Panc1 (cell line): ENCODE results near the gene CUX1.

ENCODE experiments used
- POLR2AphosphoS5 ChIP-seq: IDR thresholded peaks from 2 replicates; pipeline ENCODE4 v1.6.1; 2012; ENCODE audit warnings: mild to moderate bottlenecking, low read depth, low read length, moderate library complexity
- SIN3A ChIP-seq: IDR thresholded peaks from 2 replicates; pipeline ENCODE4 v1.6.1; 2012; ENCODE audit warnings: low read depth, mild to moderate bottlenecking, low read length, moderate library complexity, borderline replicate concordance; ENCODE audit not compliant: insufficient read depth
- TF ChIP-seq, protein P1 (sequence below): fragments of 450-650 bp; IDR thresholded peaks from 2 replicates; pipeline ENCODE4 v1.5.1; 2017; ENCODE audit warnings: mild to moderate bottlenecking
- TF ChIP-seq, protein P2 (sequence below), 2 experiments: IDR thresholded peaks; 2 replicates each; pipeline ENCODE4 v1.6.1; 2011 to 2012; ENCODE audit warnings: low read depth in 2 of 2, control low read depth in 1 of 2, low read length in 1 of 2, mild to moderate bottlenecking in 1 of 2, moderate library complexity in 1 of 2; ENCODE audit not compliant: insufficient read depth in 1 of 2

- no peak for TF ChIP-seq SIN3A
- TF ChIP-seq, protein P1, sequence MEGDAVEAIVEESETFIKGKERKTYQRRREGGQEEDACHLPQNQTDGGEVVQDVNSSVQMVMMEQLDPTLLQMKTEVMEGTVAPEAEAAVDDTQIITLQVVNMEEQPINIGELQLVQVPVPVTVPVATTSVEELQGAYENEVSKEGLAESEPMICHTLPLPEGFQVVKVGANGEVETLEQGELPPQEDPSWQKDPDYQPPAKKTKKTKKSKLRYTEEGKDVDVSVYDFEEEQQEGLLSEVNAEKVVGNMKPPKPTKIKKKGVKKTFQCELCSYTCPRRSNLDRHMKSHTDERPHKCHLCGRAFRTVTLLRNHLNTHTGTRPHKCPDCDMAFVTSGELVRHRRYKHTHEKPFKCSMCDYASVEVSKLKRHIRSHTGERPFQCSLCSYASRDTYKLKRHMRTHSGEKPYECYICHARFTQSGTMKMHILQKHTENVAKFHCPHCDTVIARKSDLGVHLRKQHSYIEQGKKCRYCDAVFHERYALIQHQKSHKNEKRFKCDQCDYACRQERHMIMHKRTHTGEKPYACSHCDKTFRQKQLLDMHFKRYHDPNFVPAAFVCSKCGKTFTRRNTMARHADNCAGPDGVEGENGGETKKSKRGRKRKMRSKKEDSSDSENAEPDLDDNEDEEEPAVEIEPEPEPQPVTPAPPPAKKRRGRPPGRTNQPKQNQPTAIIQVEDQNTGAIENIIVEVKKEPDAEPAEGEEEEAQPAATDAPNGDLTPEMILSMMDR, result no peak
- TF ChIP-seq, protein P2, sequence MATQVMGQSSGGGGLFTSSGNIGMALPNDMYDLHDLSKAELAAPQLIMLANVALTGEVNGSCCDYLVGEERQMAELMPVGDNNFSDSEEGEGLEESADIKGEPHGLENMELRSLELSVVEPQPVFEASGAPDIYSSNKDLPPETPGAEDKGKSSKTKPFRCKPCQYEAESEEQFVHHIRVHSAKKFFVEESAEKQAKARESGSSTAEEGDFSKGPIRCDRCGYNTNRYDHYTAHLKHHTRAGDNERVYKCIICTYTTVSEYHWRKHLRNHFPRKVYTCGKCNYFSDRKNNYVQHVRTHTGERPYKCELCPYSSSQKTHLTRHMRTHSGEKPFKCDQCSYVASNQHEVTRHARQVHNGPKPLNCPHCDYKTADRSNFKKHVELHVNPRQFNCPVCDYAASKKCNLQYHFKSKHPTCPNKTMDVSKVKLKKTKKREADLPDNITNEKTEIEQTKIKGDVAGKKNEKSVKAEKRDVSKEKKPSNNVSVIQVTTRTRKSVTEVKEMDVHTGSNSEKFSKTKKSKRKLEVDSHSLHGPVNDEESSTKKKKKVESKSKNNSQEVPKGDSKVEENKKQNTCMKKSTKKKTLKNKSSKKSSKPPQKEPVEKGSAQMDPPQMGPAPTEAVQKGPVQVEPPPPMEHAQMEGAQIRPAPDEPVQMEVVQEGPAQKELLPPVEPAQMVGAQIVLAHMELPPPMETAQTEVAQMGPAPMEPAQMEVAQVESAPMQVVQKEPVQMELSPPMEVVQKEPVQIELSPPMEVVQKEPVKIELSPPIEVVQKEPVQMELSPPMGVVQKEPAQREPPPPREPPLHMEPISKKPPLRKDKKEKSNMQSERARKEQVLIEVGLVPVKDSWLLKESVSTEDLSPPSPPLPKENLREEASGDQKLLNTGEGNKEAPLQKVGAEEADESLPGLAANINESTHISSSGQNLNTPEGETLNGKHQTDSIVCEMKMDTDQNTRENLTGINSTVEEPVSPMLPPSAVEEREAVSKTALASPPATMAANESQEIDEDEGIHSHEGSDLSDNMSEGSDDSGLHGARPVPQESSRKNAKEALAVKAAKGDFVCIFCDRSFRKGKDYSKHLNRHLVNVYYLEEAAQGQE (IDR thresholded peaks at IDR 0.05; ENCODE audit: insufficient read depth in 1 of 2, low read depth in 2 of 2, low read length in 1 of 2), result no peak
- no peak for TF ChIP-seq POLR2AphosphoS5
Observed at GRCh38 chr7:102075126-102075525, 257.7 kb downstream of the CUX1 start.
